Parathyroid adenoma (tissue), 2 donors: ENCODE results near the gene NID2.
A peak's percentile ranks its signal among the peaks of the same experiment; 100 is the strongest.

Experiments used
- H2AFZ ChIP-seq: fragments of 300-600 bp; sonication (generic); one replicate; pipeline ENCODE4 v1.7.0; 2017; ENCODE audit warnings: antibody characterized with exemption, mild to moderate bottlenecking
- H3K27ac ChIP-seq: fragments of 300-600 bp; sonication (generic); one replicate; pipeline ENCODE4 v1.7.0; 2017
- H3K27me3 ChIP-seq: fragments of 300-600 bp; sonication (generic); one replicate; pipeline ENCODE4 v1.7.0; 2017; ENCODE audit warnings: low read length; ENCODE audit not compliant: control insufficient read depth, insufficient read depth
- H3K36me3 ChIP-seq: fragments of 300-600 bp; sonication (generic); one replicate; pipeline ENCODE4 v1.7.0; 2017; ENCODE audit warnings: low read length; ENCODE audit not compliant: control insufficient read depth, insufficient read depth
- H3K4me1 ChIP-seq: fragments of 300-600 bp; sonication (generic); one replicate; pipeline ENCODE4 v1.7.0; 2017; ENCODE audit warnings: control low read depth
- H3K4me2 ChIP-seq: fragments of 300-600 bp; sonication (generic); one replicate; pipeline ENCODE4 v1.7.0; 2017; ENCODE audit warnings: low read length
- H3K4me3 ChIP-seq: fragments of 300-600 bp; sonication (generic); one replicate; pipeline ENCODE4 v1.7.0; 2017; ENCODE audit warnings: low read depth, low read length
- H3K79me2 ChIP-seq: fragments of 300-600 bp; sonication (generic); one replicate; pipeline ENCODE4 v1.7.0; 2017; ENCODE audit warnings: control low read depth
- H3K9ac ChIP-seq: fragments of 300-600 bp; sonication (generic); one replicate; pipeline ENCODE4 v1.7.0; 2017; ENCODE audit warnings: mild to moderate bottlenecking
- H3K9me3 ChIP-seq: fragments of 300-600 bp; sonication (generic); one replicate; pipeline ENCODE4 v1.7.0; 2017; ENCODE audit warnings: low read length; ENCODE audit not compliant: control insufficient read depth
- TF ChIP-seq, protein P1 (sequence below): fragments of 300-600 bp; sonication (generic); IDR thresholded peaks from one replicate; pipeline ENCODE4 v1.7.0; 2017; ENCODE audit warnings: antibody characterized with exemption, mild to moderate bottlenecking
- donor health status: primary hyperparathyroidism.

The NID2 gene

DNA sequence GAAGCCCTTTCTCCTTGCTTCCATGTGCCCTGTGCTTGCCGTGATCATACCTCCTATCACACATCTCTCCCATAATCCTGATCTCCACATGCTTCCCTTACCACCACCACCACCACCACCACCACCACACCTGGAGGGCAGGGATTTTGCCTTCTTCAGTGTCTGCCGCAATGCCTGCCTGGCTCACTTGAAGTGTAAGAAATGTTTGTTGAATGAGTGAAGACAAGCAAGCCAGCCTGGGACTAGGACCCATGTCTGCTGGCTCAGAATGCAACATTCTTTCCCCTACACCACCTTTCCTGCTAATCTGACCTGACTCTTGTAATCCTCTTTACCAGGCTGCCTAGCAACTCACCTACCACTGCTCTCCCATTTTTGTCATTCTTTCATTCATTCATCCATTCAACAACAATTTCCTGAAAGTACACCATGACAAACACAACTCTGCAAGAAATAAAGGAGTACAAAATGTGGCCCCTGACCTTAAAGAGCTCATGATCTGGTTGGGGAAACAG, 3.5 kb upstream of the NID2 start:
- H3K9me3 ChIP-seq, result no peaks in the 10 kb centered on the region
- no peaks in the 10 kb centered on the region for H3K36me3 ChIP-seq
- no peaks in the 10 kb centered on the region for H3K27me3 ChIP-seq
- peaks cover 2% of the 10 kb centered on the region for H3K79me2 ChIP-seq
- TF ChIP-seq, protein P1, sequence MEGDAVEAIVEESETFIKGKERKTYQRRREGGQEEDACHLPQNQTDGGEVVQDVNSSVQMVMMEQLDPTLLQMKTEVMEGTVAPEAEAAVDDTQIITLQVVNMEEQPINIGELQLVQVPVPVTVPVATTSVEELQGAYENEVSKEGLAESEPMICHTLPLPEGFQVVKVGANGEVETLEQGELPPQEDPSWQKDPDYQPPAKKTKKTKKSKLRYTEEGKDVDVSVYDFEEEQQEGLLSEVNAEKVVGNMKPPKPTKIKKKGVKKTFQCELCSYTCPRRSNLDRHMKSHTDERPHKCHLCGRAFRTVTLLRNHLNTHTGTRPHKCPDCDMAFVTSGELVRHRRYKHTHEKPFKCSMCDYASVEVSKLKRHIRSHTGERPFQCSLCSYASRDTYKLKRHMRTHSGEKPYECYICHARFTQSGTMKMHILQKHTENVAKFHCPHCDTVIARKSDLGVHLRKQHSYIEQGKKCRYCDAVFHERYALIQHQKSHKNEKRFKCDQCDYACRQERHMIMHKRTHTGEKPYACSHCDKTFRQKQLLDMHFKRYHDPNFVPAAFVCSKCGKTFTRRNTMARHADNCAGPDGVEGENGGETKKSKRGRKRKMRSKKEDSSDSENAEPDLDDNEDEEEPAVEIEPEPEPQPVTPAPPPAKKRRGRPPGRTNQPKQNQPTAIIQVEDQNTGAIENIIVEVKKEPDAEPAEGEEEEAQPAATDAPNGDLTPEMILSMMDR, result no peak
- peak overlapping the region; percentile 23 for H2AFZ ChIP-seq
- no peak overlapping the region for H3K4me3 ChIP-seq
- no peak overlapping the region for H3K9ac ChIP-seq
- H3K4me1 ChIP-seq, result peaks cover 22% of the 10 kb centered on the region
- H3K27ac ChIP-seq, result peak overlapping the region; percentile 29
- H3K4me2 ChIP-seq, result peak overlapping the region; percentile 24

DNA sequence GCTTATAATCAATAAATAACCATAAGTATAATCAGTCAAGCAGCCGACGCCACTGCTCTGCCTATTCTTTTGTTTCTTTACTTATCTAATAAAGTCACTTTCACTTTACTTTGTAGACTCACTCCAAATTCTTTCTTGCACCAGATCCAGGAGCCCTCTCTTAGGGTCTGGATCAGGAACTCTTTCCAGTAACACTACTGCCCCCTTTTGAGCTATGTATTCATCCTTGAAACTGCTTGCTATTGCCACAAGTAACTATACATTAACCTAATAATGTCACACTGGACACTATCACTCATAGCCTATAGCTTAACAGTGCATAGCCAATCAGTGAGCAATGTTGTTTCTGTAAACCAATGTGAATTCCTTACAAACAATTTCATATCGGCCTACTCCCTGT, 2.8 kb upstream of the NID2 start:
- H3K4me1 ChIP-seq, result peaks cover 20% of the 10 kb centered on the region
- TF ChIP-seq, protein P1, result no peak

DNA sequence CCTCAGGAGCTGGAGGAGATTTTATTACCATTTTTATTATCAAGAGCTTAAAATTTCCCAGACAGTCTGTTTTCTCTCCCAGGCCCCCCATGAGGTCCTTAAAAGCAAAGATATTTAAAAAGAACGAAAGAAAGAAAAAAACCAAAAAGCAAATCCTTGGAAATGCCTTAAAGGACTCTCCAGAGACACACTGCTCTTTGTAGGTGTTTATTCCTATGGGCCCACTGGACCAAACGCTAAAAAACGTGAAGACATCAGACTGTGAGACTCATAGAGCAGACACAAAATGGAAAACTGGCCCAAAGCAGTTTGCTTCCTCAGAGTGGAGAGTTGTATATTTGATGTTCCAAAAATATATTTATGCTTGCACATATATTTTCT, 1.2 kb upstream of the NID2 start:
- H3K9me3 ChIP-seq, result no peaks in the 10 kb centered on the region
- peak overlapping the region; percentile 91 for H2AFZ ChIP-seq
- H3K4me1 ChIP-seq, result peaks cover 21% of the 10 kb centered on the region
- peak overlapping the region; percentile 65 for H3K4me3 ChIP-seq
- no peaks in the 10 kb centered on the region for H3K36me3 ChIP-seq
- peak overlapping the region; percentile 55 for H3K27ac ChIP-seq
- no peak overlapping the region for H3K9ac ChIP-seq
- peak overlapping the region; percentile 91 for H3K4me2 ChIP-seq
- H3K79me2 ChIP-seq, result peaks cover 2% of the 10 kb centered on the region
- no peaks in the 10 kb centered on the region for H3K27me3 ChIP-seq
- TF ChIP-seq, protein P1, result no peak

More for the DNA sequence above, 2.8 kb upstream of the NID2 start:
- H3K36me3 ChIP-seq, result no peaks in the 10 kb centered on the region
- peak overlapping the region; percentile 29 for H3K27ac ChIP-seq
- H3K4me3 ChIP-seq, result no peak overlapping the region
- no peak overlapping the region for H2AFZ ChIP-seq
- no peaks in the 10 kb centered on the region for H3K9me3 ChIP-seq
- H3K9ac ChIP-seq, result no peak overlapping the region
- H3K79me2 ChIP-seq, result peaks cover 2% of the 10 kb centered on the region
- H3K4me2 ChIP-seq, result no peak overlapping the region
- no peaks in the 10 kb centered on the region for H3K27me3 ChIP-seq

DNA sequence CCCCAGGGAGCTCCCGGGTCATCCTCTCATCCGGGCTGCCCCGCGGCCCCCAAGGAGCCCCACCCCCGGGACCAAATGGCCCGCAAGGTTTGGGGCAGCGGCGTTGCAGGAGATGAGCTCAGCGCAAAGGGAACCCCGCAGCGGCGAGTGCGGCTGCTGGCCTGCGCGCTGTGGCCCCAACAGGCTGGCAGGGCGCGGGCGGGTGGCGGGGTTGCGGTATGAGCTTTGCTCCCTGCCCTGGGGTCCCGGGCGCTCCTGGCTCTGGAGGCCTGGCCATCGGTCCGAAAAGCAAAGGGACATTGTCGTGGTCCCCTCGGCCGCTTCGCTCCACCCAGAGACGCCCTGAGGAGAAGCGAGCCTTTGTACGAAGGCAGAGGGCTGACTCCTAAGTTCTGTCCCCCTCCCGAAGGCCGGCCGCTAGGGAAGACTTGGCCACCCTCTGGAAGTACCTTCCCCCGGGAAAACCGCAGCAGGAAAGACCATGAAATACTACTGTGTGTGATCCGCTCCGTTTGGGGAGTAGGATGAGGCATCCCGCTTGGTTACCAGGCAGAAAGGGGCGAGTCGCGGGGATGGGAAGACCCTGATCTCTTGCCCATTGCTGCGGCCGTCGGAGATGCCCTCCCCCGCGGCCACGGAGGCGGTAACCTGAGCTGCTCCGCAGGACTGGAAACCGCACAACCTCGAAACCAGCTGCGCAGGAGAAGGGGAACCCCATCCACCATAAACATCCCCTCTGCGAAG, 620 bp upstream of the NID2 start:
- Histone ChIP-seq H3K4me3 (peak overlapping the region; percentile 65), H3K4me2 (peak overlapping the region; percentile 91), H3K79me2 (peaks cover 2% of the 10 kb centered on the region), H3K27ac (peak overlapping the region; percentile 55), H2AFZ (peak overlapping the region; percentile 91), H3K4me1 (peaks cover 27% of the 10 kb centered on the region), H3K27me3 (no peaks in the 10 kb centered on the region), H3K36me3 (no peaks in the 10 kb centered on the region), H3K9ac (no peak overlapping the region), H3K9me3 (no peaks in the 10 kb centered on the region)
- TF ChIP-seq, protein P1, result no peak
